ENCODE results near the gene NSMF.
A peak's percentile ranks its signal among the peaks of the same experiment; 100 is the strongest.

NSMF gene

GRCh38 chr9:137485343-137486140, 26.4 kb upstream of the NSMF start:
- no peak for TF ChIP-seq CTCF (IDR thresholded peaks at IDR 0.05)
- no peak for TF ChIP-seq ZFX (IDR thresholded peaks at IDR 0.05; ENCODE audit: borderline replicate concordance)
- H3K27ac ChIP-seq: peak overlapping the region; percentile 61

- H3K27ac ChIP-seq: peak overlapping the region; percentile 61
- TF ChIP-seq CTCF (IDR thresholded peaks at IDR 0.05) (no peak), ZFX (IDR thresholded peaks at IDR 0.05; ENCODE audit: borderline replicate concordance) (no peak)
Measured at GRCh38 chr9:137484551-137485315, 25.6 kb upstream of the NSMF start.

- H3K27ac ChIP-seq: peak overlapping the region; percentile 84
- TF ChIP-seq ZFX (IDR thresholded peaks at IDR 0.05; ENCODE audit: borderline replicate concordance) (no peak), CTCF (IDR thresholded peaks at IDR 0.05) (no peak)
Measured at GRCh38 chr9:137482094-137482781, 23.1 kb upstream of the NSMF start.

GRCh38 chr9:137480686-137481683, 21.9 kb upstream of the NSMF start:
- TF ChIP-seq ZFX (IDR thresholded peaks at IDR 0.05; ENCODE audit: borderline replicate concordance) (no peak), CTCF (IDR thresholded peaks at IDR 0.05) (no peak)
- peak overlapping the region; percentile 84 for H3K27ac ChIP-seq

GRCh38 chr9:137479892-137480685, 21.0 kb upstream of the NSMF start:
- no peak overlapping the region for H3K27ac ChIP-seq

More at GRCh38 chr9:137479892-137480685, 21.0 kb upstream of the NSMF start:
- TF ChIP-seq CTCF (IDR thresholded peaks at IDR 0.05) (no peak), ZFX (IDR thresholded peaks at IDR 0.05; ENCODE audit: borderline replicate concordance) (no peak)

Data from 22Rv1 (cell line).